ENCODE results near the gene ABHD14A.
"Not testable (repeated sequence)": the region's sequence is repeated elsewhere in the genome, so short reads cannot be mapped to it uniquely, and the experiment has no call there.

DNA sequence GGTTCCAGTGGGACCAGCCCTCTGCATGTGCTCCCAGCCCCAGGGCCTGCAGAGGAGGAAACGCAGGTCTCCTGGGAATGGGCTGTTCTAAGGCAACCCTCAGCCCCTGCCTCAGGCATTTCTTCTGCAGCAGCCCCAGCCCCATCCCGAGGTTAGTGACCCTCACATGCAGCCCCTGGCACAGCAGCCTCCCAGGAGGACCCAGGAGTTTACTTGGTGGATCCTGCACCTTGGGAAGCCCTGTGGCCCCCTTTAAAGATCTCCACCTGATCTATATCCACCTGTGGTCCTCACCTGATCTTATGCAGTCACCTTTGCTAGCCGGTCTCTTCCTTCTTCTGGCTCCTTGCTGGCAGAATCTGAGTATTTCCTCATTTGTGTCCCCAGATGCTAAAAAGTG lies 45.9 kb upstream of the ABHD14A start:
- TF ChIP-seq, protein P1, sequence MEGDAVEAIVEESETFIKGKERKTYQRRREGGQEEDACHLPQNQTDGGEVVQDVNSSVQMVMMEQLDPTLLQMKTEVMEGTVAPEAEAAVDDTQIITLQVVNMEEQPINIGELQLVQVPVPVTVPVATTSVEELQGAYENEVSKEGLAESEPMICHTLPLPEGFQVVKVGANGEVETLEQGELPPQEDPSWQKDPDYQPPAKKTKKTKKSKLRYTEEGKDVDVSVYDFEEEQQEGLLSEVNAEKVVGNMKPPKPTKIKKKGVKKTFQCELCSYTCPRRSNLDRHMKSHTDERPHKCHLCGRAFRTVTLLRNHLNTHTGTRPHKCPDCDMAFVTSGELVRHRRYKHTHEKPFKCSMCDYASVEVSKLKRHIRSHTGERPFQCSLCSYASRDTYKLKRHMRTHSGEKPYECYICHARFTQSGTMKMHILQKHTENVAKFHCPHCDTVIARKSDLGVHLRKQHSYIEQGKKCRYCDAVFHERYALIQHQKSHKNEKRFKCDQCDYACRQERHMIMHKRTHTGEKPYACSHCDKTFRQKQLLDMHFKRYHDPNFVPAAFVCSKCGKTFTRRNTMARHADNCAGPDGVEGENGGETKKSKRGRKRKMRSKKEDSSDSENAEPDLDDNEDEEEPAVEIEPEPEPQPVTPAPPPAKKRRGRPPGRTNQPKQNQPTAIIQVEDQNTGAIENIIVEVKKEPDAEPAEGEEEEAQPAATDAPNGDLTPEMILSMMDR (IDR thresholded peaks at IDR 0.05; ENCODE audit: low read depth, low read length) = not testable (repeated sequence)
- not testable (repeated sequence) for TF ChIP-seq EZH2phosphoT487 (IDR thresholded peaks at IDR 0.05; ENCODE audit: low read depth)

Data from OCI-LY3 (cell line).